Measurements from ENCODE around the gene EEPD1.

- TF ChIP-seq, protein P1, sequence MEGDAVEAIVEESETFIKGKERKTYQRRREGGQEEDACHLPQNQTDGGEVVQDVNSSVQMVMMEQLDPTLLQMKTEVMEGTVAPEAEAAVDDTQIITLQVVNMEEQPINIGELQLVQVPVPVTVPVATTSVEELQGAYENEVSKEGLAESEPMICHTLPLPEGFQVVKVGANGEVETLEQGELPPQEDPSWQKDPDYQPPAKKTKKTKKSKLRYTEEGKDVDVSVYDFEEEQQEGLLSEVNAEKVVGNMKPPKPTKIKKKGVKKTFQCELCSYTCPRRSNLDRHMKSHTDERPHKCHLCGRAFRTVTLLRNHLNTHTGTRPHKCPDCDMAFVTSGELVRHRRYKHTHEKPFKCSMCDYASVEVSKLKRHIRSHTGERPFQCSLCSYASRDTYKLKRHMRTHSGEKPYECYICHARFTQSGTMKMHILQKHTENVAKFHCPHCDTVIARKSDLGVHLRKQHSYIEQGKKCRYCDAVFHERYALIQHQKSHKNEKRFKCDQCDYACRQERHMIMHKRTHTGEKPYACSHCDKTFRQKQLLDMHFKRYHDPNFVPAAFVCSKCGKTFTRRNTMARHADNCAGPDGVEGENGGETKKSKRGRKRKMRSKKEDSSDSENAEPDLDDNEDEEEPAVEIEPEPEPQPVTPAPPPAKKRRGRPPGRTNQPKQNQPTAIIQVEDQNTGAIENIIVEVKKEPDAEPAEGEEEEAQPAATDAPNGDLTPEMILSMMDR (IDR thresholded peaks at IDR 0.05): no peak
- TF ChIP-seq POLR2A (IDR thresholded peaks at IDR 0.05): no peak
Observed at GRCh38 chr7:36144189-36144588, 8.9 kb upstream of the EEPD1 start.
